HepG2 (cell line): ENCODE data around the gene C16orf95.

Experiments
- HNRNPLL ChIP-seq: fragments of 200-400 bp; formaldehyde crosslinking; IDR thresholded peaks from 2 replicates; pipeline ENCODE4 v1.6.1; 2017; ENCODE audit warnings: mild to moderate bottlenecking, low read depth, low read length; ENCODE audit not compliant: poor library complexity, severe bottlenecking
- ZNF138 ChIP-seq: sonication (generic); formaldehyde crosslinking; IDR thresholded peaks from 2 replicates; pipeline ENCODE4 v1.5.0; 2020; ENCODE audit warnings: mild to moderate bottlenecking, low read depth, missing genetic modification reagents
- ZNF3 ChIP-seq: IDR thresholded peaks from 2 replicates; pipeline ENCODE4 v1.7.0; 2017; ENCODE audit warnings: inconsistent platforms

DNA sequence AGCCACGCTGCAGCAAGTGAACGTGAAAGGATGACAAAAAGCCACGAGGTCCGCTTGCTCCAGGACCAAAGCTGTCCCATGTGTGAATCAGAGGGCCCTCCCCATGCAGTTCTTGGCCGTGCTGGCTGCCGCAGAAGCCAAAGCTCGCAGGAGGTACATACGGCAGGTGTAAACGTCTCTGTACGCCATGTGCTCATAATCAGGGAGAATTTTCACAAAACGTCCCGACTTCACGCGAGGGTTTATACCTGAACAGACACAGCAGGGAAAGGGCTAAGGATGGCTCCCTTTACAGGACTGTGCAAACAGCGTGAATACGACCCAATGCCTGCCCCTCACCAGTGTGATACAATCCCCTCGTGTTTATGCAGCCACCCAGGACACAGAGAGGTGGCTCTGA is 41.1 kb upstream of the C16orf95 start:
- TF ChIP-seq ZNF138 (CRISPR knock-in tag) = no peak
- TF ChIP-seq HNRNPLL = no peak
- TF ChIP-seq ZNF3 = no peak
